ENCODE results near the gene LGALS14.
"Not testable (repeated sequence)": the region's sequence is repeated elsewhere in the genome, so short reads cannot be mapped to it uniquely, and the experiment has no call there.

Gene LGALS14, protein sequence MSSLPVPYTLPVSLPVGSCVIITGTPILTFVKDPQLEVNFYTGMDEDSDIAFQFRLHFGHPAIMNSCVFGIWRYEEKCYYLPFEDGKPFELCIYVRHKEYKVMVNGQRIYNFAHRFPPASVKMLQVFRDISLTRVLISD

DNA sequence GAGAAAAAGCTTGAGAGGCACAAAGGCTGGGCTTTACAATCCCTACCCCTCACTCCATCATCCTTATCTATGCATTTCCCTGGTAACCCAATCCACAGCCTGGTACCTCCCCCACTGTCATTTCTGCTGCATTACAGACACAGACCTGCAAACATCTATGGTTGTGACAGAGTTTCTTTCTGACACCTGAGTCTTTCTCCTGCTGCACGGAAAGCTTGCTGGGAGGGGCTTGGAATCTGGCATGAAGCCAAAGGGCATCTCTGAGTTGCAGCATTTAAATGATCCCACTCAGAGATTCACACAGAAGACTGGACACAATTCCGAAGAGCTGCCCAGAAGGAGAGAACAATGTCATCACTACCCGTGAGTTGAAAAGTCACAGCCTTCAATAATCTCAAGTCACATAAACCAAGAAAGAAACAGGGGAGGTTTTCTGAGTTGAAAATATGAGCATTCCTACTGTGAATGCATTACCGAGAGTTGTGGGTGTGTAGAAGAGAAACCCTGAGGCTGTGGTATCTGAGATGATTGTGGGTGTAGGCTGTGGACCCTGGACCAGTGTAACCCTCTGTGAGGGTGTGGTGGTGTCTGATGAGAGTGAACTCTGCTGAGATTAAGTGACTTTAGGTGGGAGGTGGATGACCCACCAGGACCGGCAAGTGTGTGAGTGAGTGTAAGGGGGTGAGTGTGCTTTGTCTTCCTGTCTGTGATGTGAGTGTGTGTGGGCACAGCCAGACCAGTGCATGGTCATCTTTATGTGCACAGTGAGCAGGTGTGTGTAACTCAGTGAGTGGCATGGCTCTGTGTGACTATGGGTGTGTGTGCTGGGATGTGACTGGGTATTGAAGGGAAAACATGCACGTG is at the start of gene LGALS14:
Gene LGALS14 (plus strand): TSS at position 301 of the 864 bp plus-strand sequence. CDS start 48 bp downstream, at position 349.
- DNase-seq (ENCODE audit: low read depth, low spot score) = no peak

DNA sequence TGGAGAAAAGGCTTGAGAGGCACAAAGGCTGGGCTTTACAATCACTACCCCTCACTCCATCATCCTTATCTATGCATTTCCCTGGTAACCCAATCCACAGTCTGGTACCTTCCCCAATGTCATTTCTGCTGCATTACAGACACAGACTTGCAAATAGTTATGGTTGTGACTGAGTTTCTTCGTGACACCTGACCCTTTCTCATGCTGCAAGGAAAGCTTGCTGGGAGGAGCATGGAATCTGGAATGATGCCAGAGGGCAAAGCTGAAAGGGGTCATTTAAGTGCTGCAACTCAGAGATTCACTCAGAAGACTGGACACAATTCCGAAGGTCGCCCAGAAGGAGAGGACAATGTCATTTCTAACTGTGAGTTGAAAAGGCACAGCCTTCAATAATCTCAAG is 48.7 kb upstream of the LGALS14 start, which contains the start of gene LGALS16:
Gene LGALS16 (plus strand): TSS at position 301 of the 400 bp plus-strand sequence. CDS start 49 bp downstream, at position 350.
- DNase-seq (ENCODE audit: low read depth, low spot score) = no peak

DNA sequence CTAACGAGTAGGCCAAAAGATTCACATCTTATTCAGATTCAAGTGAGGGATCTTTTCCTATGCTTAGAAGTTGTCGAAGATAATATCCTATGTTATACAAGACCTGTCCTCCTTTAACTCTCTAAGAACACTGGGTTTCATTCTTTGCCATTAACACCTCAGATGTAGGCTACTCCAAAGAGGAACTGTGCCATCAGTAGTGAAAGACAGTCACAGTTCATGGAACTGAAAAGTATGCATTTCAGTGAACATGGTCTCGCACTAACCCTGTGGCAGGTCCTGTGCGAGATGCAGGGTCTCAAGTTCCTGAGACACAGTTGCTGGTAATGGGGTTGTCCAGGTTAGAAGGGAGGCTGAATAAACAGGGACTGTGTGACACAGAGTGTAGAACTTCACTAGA is 44.5 kb upstream of the LGALS14 start:
- no peak for DNase-seq (ENCODE audit: low read depth, low spot score)

DNA sequence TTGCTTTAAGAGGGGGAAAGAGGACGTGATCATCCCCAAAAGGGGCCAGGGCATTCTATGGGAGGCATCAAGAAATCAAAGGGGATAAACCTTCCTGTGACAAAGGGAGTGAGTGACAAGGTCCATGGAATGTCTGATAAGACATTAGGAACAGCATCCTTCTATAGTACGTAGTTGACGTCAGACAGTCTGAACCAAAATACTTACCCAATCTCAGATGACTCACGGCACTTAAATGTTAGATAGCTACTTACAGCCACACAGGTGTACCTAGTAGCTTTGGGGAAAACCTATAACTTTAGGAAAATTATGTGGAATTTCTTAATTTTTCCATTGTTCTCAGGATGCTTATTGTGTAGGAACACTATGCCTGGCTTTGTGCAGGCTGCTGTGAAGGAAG is 43.6 kb upstream of the LGALS14 start:
- no peak for DNase-seq (ENCODE audit: low read depth, low spot score)

DNA sequence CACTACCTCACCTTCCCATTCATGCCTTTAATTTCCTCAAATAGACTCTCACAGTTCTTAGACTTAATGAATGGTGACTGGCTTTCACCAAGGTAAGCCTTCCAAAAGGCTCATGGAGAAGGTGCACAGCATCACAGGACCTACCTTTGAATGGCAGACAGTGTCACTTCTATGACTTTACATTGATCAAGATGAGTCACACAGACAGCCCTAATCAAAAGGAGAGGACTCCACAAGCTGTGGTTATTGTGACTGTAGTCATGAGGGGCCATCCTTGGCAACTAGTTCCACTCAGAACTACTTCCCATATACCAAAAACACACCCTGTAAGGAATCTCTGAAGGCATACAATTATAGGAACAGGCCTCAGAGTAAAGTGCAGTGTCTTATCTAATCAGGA is 42.7 kb upstream of the LGALS14 start:
- no peak for DNase-seq (ENCODE audit: low read depth, low spot score)

DNA sequence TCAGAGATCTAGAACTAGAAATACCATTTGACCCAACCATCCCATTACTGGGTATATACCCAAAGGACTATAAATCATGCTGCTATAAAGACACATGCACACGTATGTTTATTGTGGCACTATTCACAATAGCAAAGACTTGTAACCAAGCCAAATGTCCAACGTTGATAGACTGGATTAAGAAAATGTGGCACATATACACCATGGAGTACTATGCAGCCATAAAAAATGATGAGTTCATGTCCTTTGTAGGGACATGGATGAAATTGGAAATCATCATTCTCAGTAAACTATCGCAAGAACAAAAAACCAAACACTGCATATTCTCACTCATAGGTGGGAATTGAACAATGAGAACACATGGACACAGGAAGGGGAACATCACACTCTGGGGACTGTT is 34.4 kb upstream of the LGALS14 start:
- not testable (repeated sequence) for DNase-seq (ENCODE audit: low read depth, low spot score)

DNA sequence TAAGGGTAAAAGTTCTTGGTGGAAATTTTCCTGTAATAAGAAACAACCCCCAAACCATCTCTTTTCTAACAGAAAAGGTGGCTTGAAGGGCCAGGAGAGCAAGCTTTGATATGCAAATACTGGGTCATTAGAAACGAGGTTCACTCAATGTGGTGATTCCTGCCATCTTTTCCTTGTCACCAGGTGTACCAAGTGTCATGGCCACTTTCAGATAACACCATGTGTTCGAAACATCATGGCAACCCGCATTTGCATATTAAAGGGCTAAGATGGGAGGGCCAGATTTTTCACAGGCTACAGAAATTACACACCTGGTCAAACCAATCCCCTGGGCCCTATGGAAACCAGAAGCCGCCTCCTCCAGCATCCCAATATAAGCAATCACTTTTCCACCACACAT is 33.3 kb upstream of the LGALS14 start:
- no peak for DNase-seq (ENCODE audit: low read depth, low spot score)

DNA sequence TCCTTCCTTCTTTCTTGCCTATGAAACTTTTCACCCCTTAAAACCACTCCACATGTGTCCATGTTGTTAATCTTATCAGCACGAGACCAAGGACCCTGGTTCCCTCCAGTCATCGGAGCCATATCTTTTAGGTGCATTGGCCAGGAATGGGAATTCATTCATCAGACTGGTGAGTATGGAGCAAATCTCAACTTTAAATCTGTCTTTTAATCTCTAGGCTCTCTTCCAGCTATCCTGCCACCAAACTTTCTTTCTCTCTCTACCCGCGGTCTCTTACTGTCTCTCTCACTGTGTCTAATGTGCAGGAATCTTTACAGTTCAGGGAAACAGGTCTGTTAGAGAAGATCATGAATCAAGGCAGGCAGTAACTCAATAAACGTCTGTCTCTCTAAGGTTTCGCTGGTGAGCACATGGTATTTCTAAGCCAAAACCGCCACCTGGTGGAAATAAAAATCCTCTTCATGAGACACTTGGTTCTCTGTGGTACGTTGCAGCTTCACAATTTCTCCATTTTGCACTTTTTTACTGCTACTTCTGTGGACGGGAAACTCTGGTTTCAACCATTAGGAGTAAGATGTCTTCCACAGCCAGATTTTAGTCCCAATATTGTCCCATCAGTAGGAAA is 32.4 kb upstream of the LGALS14 start:
- DNase-seq (ENCODE audit: low read depth, low spot score) = peak; percentile 38

DNA sequence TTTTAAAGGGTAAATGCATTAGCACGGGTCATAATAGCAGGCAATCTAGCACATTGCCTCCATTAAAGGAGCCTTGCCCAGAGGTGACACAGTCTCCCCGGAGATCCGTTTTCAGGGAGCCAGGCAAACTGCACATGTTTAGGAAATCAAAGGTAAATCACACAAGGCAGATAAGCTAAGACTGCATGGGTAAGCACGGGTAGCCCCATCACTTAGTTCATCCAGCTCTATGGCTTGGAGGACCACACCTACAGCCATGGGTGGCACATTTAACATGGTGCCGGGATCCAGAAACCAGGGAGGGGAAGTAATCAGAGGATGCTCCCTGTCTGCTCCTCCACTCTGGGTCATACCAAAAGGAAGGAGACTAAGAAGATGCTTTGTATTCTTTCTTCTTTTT is 31.8 kb upstream of the LGALS14 start:
- no peak for DNase-seq (ENCODE audit: low read depth, low spot score)

DNA sequence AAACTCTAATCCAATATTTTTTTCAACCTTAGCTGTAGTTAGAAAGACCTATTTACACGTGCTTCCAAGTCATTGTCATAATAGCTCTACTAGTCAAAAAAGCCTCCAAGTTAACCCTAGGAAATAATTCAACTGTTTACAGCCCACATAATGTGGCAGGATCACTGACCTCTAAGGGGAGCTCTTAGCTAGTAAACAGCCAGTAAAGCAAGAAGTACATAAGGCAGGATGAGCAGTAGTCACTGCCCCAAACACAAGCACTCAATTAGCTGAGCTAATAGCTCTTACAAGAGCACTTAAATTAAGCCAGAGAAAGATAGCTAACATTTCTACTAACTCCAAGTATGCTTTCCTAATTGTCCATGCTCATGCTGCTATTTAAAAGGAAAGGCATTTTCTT is 30.4 kb upstream of the LGALS14 start:
- not testable (repeated sequence) for DNase-seq (ENCODE audit: low read depth, low spot score)

DNA sequence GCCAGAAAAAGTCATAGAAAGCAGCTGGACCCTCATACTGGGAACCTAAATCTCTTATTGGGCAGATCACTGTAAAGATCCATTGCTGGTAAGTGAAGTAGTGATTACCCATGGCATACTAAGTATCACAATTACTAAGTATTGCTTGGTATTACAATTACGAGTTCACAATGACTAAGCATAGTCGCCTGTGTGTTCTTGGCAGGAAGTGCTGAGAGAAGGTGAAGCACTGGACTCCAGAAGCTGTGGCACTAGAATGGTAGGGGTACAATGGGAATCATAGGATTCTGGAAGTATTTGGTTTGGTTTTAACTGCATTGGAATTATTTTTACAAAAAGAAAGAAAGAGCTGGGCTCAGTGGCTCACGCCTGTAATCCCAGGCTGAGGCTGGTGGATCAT is 28.3 kb upstream of the LGALS14 start:
- no peak for DNase-seq (ENCODE audit: low read depth, low spot score)

DNA sequence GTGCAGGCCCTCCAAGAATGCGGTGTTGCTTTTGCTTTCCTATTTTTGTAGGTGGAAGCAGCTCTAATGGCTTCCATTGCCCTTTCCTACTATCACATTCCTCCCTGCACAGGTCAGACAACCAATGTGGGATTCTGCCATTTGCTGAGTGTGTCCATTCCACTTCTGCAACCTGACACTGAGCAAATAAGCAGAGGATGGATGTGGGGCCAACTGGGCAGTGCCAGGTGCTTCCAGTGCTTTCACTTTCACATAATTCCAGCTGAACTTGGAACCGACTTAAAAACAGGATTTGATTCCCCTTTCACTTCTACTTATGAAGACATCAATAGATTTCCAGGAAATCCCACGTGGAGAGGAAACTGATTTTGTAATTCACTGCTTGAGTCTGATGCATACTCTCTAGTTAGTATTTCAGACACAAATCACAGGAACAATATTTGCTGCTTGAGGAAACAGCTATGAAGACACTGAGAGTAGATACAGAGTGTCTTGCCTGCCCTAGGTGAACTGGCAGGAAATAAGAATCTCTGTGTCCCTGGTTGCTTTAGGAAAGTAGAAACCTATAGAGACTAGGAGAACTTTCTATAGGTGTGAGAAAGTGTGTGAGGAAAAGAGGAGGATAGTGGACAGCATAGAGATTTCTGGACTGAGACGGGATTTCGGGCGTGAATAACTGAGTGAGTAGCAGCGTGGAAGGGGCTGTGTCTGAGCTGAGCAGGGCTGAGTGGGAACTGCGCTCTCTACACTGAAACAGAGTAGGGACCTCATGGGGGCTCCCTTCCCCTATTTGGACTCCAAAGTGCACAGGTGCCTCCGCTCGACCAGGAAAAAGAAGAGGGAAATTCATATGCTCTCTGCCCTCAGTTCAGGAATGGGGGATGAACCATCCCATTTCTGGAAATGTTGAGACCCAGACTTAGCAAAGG is 26.1 kb upstream of the LGALS14 start:
- no peak for DNase-seq (ENCODE audit: low read depth, low spot score)

DNA sequence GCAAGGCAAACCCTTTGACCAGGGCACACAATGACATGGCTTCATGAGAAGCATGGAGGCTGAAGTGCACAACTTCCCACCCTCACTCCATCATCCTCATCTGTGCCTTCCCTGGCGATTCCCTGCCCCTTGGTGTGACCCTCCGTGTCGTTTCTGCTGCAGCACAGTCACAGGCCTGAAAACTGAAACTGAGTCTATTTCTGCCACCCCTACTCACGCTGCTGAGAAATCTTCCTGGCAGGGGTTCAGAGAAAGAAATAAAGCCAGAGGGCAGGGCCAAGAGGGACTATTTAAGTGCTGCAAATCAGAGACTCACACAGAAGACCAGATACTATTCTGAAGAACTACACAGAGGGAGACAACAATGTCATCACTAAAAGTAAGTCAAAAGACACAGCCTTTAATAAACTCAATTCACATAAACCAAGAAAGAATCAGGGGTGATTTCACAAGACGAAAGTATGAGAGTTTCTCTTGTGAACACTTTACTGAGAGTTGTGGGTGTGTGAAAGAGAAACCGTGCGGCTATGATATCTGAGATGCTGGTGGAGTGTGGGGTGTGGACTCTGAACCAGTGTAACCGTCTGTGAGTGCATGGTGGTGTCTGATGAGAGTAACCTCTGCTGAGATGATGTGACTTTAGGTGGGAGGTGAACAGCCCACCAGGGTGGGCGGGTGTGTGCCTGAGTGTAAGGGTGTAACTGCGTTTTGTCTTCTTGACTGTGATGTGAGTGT is 25.1 kb upstream of the LGALS14 start:
- DNase-seq (ENCODE audit: low read depth, low spot score) = peak; percentile 21

DNA sequence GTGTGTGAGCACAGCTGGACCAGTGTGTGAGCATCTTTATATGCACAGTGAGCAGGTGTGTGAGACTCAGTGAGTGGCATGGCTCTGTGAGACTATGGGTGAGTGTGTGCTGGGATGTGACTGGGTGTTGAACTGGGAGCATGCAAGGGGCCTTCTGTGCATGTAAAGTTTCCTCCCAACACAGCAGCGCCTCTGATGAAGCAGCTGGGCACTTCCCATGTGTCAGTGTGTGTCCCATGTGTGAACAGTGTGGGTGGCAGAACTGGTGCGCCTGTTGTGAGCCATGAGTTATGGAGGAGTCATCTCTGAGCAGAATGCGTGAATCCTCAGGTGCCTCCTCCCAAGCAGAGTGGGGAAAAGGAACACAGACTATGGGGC is 24.5 kb upstream of the LGALS14 start:
- DNase-seq (ENCODE audit: low read depth, low spot score) = no peak

DNA sequence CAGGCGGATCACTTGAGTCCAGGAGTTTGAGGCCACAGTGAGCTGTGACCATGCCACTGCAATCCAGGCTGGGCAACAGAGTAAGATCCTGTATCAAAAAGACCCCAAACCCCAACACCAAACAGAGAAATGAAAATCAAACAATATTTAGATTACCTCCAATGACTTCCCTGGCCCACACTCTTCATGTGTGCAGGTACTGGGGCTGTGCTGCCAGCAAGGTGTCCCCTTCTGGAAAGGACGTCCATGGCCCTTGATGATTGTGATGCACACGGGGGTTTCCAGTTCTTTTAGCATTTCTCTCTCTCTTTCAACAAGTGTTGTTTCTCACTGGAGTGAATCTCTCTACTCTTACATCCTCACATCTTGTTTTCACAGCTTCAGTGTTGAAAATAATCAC is 23.7 kb upstream of the LGALS14 start:
- no peak for DNase-seq (ENCODE audit: low read depth, low spot score)

DNA sequence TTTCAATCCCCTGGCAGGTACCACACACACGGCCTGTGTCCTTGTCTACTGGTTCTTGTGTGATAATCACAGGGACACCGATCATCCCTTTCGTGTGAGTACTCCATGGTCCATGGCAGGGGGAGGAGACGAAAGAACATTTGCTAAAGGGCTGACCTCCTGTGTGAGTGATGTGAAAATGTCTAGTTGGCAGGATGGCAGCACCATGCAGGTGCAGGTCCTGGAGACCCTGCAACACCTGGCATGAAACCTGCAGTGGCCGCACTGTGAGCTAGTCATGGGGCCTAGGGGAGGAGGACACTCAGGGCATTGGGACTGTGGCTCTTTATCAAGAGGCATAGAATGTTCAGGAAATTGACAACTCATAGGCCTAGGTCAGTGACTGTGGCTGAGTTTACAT is 22.9 kb upstream of the LGALS14 start:
- DNase-seq (ENCODE audit: low read depth, low spot score) = no peak

DNA sequence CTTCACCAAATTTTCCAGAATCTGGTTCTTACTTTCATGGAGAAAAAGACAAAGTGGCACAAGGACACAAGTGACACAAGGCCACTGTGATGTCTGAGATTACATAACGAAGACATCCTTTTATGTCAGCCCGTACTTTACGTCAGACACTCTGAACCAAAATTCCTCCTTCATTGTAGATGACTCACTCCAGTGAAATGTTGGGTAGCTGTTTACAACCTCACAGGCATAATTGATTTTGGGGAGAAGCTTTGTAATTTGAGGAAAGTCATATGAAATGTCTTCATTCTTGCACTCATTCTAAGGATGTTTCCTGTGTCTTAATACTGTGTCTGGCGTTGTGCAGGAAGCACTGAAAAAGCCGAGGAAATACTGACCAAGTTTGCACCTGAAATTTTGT is 20.0 kb upstream of the LGALS14 start:
- DNase-seq (ENCODE audit: low read depth, low spot score) = no peak

DNA sequence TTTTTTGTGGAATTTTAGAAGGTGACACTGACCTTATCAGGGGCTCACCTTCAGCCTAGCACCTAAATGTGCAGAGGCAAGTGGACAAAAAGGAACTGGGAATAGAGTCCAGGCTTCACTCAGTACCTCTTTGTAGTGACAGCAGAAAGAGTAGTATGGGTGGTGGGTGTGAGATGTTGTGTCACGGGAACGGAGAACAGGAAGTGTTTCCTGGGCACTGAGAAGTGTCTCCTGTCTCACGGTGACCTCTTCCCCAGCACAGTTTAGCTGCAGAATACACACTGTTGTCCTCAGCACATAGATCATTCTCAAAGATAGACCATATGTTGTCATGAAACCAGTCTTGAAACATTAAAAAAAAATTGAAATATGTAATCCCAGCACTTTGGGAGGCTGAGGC is 17.5 kb upstream of the LGALS14 start:
- DNase-seq (ENCODE audit: low read depth, low spot score) = no peak

DNA sequence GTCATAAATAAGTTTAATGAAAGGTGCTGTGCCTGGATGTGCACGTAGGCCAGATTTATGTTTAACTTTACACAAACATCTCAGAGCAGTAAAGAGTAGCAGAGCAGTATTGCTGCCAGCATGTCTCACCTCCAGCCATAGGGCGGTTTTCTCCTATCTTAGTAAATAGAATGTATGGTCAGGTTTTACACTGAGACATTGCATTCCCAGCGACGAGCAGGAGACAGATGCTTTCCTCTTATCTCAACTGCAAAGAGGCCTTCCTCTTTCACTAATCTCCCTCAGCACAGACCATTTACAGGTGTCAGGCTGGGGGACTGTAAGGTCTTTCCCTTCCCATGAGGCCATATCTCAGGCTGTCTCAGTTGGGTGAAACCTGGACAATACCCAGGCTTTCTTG is 15.6 kb upstream of the LGALS14 start:
- not testable (repeated sequence) for DNase-seq (ENCODE audit: low read depth, low spot score)

DNA sequence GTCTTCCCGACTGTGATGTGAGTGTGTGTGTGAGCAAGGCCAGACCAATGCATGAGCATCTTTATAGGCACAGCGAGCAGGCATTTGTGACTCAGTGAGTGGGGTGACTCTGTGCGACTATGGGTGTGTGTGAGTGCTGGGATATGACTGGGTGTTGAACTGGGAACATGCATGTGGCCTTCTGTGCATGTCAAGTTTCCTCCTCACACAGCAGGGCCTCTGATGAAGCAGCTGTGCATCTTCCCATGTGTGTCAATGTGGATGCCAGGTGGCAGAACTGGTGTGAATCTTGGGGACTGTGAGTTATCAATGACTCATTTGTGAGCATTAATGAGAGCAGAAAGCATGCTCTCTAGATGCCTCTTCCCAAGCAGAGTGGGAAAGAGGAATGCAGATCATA is 12.1 kb upstream of the LGALS14 start:
- DNase-seq (ENCODE audit: low read depth, low spot score) = no peak

DNA sequence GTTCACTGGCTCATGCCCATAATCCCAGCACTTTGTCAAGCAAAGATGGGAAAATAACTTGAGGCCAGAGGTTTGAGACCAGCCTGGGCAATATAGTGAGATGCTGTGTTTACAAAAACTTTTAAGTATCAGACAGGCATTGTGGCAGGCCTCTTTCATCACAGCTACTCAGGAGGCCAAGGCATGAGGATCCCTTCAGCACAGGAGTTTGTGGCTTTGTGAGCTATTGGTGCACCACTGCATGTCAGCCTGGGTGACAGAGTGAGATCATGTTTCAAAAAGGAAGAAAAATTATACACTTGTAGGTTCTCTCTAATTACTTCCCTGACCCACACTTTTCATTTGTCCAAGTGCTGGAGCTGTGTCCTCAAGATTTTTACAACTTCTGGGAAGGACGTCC is 11.5 kb upstream of the LGALS14 start:
- DNase-seq (ENCODE audit: low read depth, low spot score) = no peak
